Spleen (tissue), 11 donors: ENCODE measurements around the gene POP4. TPM values are rescaled to one million over a fixed set of nuclear protein-coding genes. Genes with fewer than 3 reads are reported as not detected.

Experiments
- DNase-seq: peaks from one replicate; pipeline ENCODE4 v3.0.0-alpha.2; 2020
- H3K27ac ChIP-seq, 8 donors: fragments of 200-600 bp; sonication (generic) in 7 of 8; 1 replicate in 4 of 8; 2 replicates in 4 of 8; pipeline versions ENCODE4 v1.5.0 to v1.8.0; 2016 to 2021; ENCODE audit warnings: inconsistent platforms in 4 of 8, mild to moderate bottlenecking in 4 of 8, moderate library complexity in 1 of 8
- H3K27me3 ChIP-seq, 7 donors: fragments of 200-600 bp; sonication (generic) in 6 of 7; replicated peaks in 1 of 7; 1 replicate in 4 of 7; 2 replicates in 3 of 7; pipeline versions ENCODE4 v1.5.0 to v1.8.0; 2016 to 2021; ENCODE audit warnings: inconsistent platforms in 3 of 7, mild to moderate bottlenecking in 1 of 7
- H3K36me3 ChIP-seq, 6 donors: fragments of 200-600 bp; sonication (generic) in 5 of 6; 1 replicate in 4 of 6; 2 replicates in 2 of 6; pipeline versions ENCODE4 v1.5.0 to v1.8.0; 2016 to 2021; ENCODE audit warnings: inconsistent platforms in 2 of 6
- H3K4me1 ChIP-seq, 6 donors: fragments of 200-600 bp; sonication (generic) in 5 of 6; 1 replicate in 3 of 6; 2 replicates in 3 of 6; pipeline versions ENCODE4 v1.5.0 to v1.8.0; 2016 to 2021; ENCODE audit warnings: inconsistent platforms in 3 of 6
- H3K4me3 ChIP-seq, 8 donors: fragments of 200-600 bp; sonication (generic) in 7 of 8; 1 replicate in 4 of 8; 2 replicates in 4 of 8; pipeline versions ENCODE4 v1.5.0 to v1.8.0; 2016 to 2021; ENCODE audit warnings: inconsistent platforms in 4 of 8, mild to moderate bottlenecking in 4 of 8, moderate library complexity in 2 of 8
- H3K9me3 ChIP-seq, 8 donors: fragments of 200-600 bp; sonication (generic) in 7 of 8; 1 replicate in 4 of 8; 2 replicates in 4 of 8; pipeline versions ENCODE4 v1.5.0 to v1.8.0; 2016 to 2021; ENCODE audit warnings: inconsistent platforms in 4 of 8
- POLR2AphosphoS5 ChIP-seq, 3 donors: sonication (generic); formaldehyde crosslinking; IDR thresholded peaks; one replicate each; pipeline ENCODE4 v1.5.1; 2017; ENCODE audit warnings: antibody characterized with exemption in 3 of 3
- WGBS, 5 donors: extraction: QIAGEN DNeasy Blood & Tissue Kit in 3 of 5; methylation state at CpG; one replicate each; pipeline versions ENCODE4 v1.1.5 to v1.1.7; 2013 to 2018; 5-methylcytosine and 5-hydroxymethylcytosine counted together
- intact Hi-C: fragments of 100-400 bp; cut with DNase I; formaldehyde crosslinking; loops from one replicate; pipeline ENCODE4 v1.15.0; 2023; ENCODE audit warnings: low total_unique reads
- polyA plus RNA-seq, 3 donors: library from polyadenylated mRNA; stranded (reverse); fragments of 200-250 nt; gene quantifications; one replicate each; pipeline ENCODE4 v1.2.1, GENCODE V29; 2013
- total RNA-seq, 7 donors: library from RNA; depleted of rRNA in 3 of 7; stranded (reverse); fragments of >200 nt in 3 of 7; fragmentation: NEBNext Ultra II Directional in 4 of 7; extraction: Animal tissue kit (Norgen Biotek cat#: 25700) in 4 of 7; gene quantifications; one replicate each; pipeline versions ENCODE4 v1.1.0 to v1.2.1, GENCODE V29; 2016 to 2021
- TF ChIP-seq, protein P1 (sequence below), 11 experiments: fragments of 200-600 bp in 7 of 11; fragments of 450-650 bp in 4 of 11; sonication (generic) in 4 of 11; IDR thresholded peaks in 8 of 11; conservative IDR thresholded peaks in 3 of 11; 1 replicate in 7 of 11; 2 replicates in 4 of 11; pipeline versions ENCODE4 v1.4.0 to v1.8.0; 2016 to 2021; ENCODE audit warnings: antibody characterized with exemption in 11 of 11, inconsistent platforms in 4 of 11, mild to moderate bottlenecking in 1 of 11
- donor health status: healthy with polysubstance abuse.
- donor health status: DM: no; HTN: no; CAD: no; lungs with moderate emphysema.
- donor health status: DM: no; HTN: no; CAD: no.
- donor health status: Bipolar disorder and iron deficiency.
- donor health status: healthy.
- donor health status: DM: no; HTN: no; CAD: no.
- donor health status: DM: yes; HTN: yes; CAD: no.

Gene POP4
- total and polyA plus RNA-seq, 10 donors = 49.3 to 73.1 (median 61.5) TPM

DNA sequence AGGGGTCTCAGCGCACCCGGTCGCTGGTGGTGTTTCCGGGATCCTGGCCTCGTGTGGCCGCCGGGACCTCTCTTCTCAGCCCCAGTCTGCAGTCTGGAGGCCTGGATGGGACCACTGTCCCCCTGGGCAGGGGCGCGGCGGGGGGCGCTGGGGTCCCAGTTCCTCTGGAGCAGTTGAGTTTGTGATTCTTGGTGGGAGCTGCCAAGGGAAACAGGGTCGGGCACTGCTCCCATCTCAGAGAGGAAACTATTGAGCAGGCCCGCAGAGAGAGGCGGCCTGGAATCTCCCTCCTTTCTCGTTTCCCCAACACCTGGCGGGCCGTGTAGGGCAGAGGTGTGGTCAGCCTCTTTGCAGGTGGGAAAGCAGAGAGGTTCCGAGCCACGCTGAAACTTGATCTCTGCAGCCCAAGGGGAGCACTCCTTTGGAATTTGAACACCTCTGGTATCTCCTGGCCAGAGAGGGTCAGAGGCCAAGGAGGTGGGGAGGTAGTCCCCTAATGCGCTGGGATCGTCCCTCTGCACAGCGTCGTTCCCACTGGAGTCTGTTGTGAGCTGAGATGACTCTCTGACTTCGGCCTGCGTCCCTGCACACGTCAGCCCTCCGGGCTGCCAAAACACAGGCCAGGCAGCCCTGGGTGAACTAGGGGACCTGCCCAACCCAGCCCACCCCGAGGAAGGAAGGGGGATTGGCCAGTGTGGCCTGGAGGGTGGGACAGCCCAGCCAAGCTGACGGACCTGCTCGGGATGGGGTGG lies 59.9 kb downstream of the POP4 start:
- H3K36me3 ChIP-seq = peaks cover 0 to 6% (median 0%) of the 10 kb centered on the region in 6 donors
- no peaks in the 10 kb centered on the region for H3K27me3 ChIP-seq
- intact Hi-C loops = loop anchor here (10.0 kb wide), 2 partner anchors 49 to 51 kb away; partner anchors contain the start of gene C19orf12
- peak overlapping the region; percentile 52 to 93 (median 84) for H3K27ac ChIP-seq
- WGBS, 5 donors = 7 to 18% (median 12%) methylated on average over 16 to 30 of the region's 30 CpGs
- DNase-seq = no peak
- no peaks in the 10 kb centered on the region for H3K9me3 ChIP-seq
- H3K4me3 ChIP-seq = peak overlapping the region; percentile 76 to 98 (median 84)
- peaks cover 44 to 90% (median 75%) of the 10 kb centered on the region in 6 donors for H3K4me1 ChIP-seq
- TF ChIP-seq, protein P1, sequence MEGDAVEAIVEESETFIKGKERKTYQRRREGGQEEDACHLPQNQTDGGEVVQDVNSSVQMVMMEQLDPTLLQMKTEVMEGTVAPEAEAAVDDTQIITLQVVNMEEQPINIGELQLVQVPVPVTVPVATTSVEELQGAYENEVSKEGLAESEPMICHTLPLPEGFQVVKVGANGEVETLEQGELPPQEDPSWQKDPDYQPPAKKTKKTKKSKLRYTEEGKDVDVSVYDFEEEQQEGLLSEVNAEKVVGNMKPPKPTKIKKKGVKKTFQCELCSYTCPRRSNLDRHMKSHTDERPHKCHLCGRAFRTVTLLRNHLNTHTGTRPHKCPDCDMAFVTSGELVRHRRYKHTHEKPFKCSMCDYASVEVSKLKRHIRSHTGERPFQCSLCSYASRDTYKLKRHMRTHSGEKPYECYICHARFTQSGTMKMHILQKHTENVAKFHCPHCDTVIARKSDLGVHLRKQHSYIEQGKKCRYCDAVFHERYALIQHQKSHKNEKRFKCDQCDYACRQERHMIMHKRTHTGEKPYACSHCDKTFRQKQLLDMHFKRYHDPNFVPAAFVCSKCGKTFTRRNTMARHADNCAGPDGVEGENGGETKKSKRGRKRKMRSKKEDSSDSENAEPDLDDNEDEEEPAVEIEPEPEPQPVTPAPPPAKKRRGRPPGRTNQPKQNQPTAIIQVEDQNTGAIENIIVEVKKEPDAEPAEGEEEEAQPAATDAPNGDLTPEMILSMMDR (IDR thresholded peaks at IDR 0.05 in 8 of 11, conservative IDR thresholded peaks at IDR 0.05 in 3 of 11) = no peak
- peak in 2 of 3 donors; percentile 53 to 62 for TF ChIP-seq POLR2AphosphoS5 (IDR thresholded peaks at IDR 0.05)

Other genes starting within 250 kb of the POP4 start
- not detected for gene VSTM2B, start 80.3 kb upstream of the POP4 start, total RNA-seq
- gene VSTM2B, start 80.3 kb upstream of the POP4 start, polyA plus RNA-seq = not detected
- gene PLEKHF1, start 59.2 kb downstream of the POP4 start, total RNA-seq = 10 to 100 TPM; 12.4 to 28.0 (median 18.5) TPM
- gene PLEKHF1, start 59.2 kb downstream of the POP4 start, polyA plus RNA-seq = 10 to 100 TPM in 2 of 3 donors, 1 to 10 TPM in 1; 9.7 to 18.6 (median 10.7) TPM
- 10 to 100 TPM; 24.2 to 36.9 (median 30.2) TPM for gene C19orf12, start 109.0 kb downstream of the POP4 start, total RNA-seq
- 10 to 100 TPM; 13.8 to 19.3 (median 13.9) TPM for gene C19orf12, start 109.0 kb downstream of the POP4 start, polyA plus RNA-seq
- 1 to 10 TPM; 2.3 to 4.8 (median 4.0) TPM for gene CCNE1, start 205.7 kb downstream of the POP4 start, total RNA-seq
- 1 to 10 TPM; 3.5 to 4.0 (median 3.9) TPM for gene CCNE1, start 205.7 kb downstream of the POP4 start, polyA plus RNA-seq